GM21515 (cell line): ENCODE results near the gene TAB2.
"Not testable (repeated sequence)": the region's sequence is repeated elsewhere in the genome, so short reads cannot be mapped to it uniquely, and the experiment has no call there.

ENCODE experiments used
- ATAC-seq: cut with Tn5 transposase; IDR thresholded peaks from one replicate; pipeline ENCODE4 v1.9.1; 2021; ENCODE audit not compliant: unreplicated experiment

Gene TAB2

DNA sequence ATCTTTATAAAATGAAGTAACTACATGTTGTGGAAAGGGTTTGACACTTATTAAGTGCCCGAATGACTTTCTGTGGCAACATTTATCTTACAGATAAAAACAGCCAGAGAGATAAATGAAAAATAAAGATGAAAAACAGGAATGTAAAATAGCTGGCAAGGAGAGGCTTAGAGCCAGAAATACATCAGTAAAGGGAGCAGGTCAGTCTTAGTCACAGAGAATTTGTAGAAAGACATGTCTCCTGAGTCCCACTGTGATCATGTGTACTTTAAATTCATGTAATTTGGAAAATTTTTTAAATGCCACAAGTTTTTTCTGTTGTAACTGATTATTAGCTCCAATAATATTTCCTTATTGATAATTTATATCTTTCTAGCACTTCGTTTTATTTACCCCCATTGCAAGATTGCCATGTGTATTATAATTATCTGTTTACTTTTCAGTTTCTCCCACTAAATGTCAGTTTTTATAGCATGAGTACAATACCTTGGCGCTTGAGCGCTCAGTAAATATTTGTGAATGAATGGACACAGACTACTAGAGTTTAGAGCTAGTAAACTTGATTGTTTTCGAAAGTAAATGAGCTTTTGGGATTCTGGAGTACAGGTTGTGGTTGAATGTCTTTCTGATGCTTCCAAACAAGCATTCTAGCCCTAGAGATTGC, 15.2 kb downstream of the TAB2 start:
- ATAC-seq: no peak

DNA sequence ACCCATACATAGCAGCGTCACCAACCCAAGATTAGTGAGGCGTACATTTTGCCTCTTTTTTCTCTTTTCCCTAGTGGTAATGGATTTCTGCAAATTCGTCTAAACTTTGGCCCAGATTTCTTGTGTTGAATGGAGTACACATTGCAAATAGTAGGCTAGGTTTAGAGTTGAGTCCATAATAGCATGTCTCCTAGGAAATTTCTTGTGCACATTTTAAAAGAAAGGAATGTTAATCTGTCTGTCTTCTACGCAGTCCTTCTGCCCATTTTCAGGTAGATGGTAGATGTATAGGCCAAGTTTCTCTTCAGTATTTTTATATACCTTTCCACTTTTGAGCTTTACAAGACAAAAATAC, 15.7 kb downstream of the TAB2 start:
- ATAC-seq: no peak

DNA sequence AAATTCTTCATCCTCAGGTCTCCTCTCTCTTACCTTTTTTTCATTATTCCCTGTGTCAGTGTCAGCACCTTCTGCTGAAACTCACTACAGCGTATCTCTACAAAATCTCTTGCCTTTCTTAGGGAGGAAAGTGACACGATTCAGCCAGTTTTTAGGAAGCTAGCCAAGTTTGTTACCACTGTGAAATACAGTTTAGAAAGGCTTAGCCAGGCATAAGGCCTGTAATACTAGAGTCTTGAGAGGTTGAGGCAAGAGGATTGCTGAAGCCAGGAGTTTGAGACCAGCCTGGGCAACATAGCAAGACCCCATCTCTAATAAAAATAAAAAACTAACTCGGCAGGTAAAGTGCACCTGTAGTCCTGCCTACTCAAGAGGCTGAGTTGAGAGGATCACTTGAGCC, 16.7 kb downstream of the TAB2 start:
- no peak for ATAC-seq

DNA sequence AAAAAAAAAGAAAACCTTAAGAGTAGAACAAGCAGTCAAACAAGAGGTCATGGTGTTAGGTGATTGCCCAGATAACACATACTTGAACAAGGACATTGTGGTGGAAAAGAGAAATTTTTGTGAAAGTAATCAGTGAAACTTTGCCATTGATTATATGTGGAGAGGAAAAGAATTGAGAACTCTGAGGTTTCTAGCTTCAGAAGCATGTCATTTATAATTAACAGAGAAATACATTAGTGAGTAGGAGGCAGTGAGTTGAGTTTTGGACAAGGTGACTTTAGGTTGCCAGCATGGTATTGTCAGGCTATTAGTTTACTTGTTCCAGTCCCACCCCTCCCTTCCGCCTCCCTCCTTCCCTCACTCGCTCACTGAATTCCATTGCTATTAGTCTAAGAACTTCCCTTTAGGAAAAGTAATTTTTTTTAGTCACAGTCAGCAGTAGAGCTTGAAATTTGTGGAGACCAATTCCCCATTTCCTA, 17.2 kb downstream of the TAB2 start:
- ATAC-seq: no peak

DNA sequence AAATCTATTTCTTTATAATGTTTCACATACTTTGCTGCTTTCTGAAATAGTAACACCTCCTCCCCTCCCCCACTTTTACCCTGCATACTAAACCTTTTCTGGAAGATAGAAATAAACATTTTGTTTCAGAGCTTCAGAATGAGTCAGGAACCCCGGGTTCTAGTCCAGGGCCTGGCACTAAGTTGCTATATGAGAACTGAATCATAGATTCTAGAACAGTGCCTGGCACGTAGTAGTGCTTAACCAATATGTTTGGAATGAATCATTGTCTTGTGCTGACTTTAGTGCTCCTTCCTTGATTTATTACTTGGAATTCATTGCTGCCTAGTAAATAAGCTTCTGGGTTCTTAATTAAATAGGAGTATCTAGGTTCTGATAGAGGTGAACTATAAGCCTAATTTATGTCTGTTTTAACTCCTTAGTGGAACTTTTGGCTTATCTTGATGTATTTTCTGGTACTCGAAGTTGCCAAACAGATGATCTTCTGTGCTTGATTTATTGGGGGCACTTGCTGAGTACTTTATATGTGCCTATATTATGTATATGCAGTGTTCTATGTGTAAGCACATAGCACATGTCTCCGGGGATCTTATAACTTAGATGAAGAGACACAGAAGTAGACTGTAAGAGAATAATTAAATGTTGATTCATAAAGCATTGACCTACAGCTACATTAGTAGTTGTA, 18.6 kb downstream of the TAB2 start:
- ATAC-seq: no peak

DNA sequence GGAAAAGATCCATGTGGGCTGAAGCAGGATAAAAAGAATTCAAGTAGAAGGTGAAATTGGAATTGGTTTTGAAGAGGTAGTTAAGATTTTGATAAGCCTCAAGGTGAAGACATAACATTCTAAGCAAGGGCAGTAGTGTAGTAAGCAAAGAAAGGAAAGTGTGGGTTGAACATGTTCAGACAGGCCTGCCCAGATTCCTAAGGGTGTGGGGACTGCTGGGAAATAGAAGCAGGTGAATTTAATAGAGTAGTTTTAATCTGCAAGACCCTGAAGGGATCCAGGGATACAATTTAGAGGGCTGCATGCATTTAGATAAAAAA, 19.1 kb downstream of the TAB2 start:
- no peak for ATAC-seq

DNA sequence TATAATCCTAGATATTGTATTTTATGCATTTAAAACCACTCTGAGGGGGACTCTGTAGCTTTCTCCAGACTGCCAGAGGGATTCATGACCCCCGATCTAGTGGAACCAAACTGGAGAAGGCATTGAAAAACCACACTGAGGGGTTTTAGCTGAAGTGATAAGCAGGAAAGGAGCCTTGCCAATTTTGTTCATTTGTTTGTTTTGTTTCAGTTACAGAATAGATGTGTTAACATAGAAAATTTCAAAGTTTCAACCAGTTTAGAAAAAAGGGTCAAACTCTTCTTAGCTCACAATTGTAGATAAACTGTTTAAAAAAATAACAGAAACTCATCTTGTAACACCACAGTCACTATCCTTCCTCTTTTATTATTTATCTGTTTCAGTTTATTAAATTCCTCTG, 19.8 kb downstream of the TAB2 start:
- ATAC-seq: no peak

DNA sequence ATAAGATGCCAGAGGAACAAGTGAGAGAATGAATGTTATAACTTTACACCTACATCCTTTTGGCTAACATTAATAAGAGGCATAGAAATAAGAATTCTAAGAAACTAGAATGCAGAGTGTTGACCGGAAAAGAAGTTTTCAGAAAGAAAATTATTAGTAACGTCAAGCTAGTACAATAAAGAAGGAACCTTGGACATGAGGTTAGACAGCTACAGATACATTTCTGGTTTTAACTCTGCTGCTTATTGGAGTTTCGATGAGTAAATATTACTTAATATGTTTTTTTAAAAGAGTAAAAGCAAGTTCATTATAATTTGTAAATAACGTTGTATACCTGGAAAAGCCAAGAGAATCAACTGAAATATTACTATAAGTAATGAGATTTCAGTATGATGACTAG, 22.7 kb downstream of the TAB2 start:
- ATAC-seq: no peak

DNA sequence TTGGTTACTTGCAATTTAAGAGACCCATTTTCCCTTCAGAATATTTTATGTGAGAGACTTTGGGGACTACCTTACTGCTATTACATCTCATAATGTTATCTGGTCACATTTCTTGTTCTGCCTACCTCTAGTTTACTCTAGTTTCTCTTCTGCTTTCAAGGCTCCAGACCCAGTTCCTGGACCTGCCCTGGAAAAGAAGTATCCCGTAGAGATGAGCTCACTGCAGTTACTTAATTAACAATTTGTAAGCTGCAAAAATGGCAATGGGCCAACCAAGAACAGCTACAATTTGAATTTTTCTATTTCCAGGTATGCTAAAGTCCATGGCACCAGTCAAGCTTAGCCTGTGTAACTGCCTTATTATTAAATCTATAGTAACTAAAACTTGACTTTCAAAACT, 25.0 kb downstream of the TAB2 start:
- ATAC-seq: peak; percentile 57

DNA sequence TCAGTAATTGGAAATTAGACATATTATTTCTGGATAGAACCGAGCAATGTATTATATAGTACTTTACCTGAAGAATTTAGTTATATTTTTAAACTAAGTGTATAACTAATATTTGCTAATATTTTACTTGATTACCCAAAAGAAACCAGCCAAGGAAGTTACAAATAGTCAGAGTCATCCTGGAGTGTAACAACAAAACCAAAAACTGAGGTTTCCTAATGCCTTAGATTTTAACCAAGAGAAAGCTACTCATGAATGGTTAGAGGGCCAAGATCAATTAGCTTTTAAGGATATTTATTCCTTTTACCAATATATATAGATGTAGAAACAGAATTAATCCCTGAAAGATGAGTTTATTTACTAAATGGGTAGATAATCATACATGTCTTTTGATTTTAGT, 26.0 kb downstream of the TAB2 start:
- no peak for ATAC-seq

DNA sequence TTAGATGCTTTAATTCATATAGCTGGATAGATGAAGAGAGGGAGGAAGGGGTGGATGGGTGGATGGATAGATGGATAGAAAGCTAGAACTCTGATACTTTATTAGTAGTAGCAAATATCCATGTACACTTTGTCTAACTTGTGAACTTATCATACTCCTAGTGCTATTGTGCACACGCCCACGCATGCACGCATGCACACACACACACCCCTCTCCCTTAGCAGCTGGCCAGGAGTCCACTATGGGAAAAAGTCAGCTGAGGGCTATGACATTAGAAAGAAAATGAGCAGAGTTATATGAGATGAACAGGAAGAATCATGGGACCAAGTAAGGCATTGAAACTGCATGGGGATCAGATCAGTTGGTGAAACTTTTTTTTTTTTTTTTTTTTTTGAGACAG, 28.6 kb downstream of the TAB2 start:
- ATAC-seq: no peak

DNA sequence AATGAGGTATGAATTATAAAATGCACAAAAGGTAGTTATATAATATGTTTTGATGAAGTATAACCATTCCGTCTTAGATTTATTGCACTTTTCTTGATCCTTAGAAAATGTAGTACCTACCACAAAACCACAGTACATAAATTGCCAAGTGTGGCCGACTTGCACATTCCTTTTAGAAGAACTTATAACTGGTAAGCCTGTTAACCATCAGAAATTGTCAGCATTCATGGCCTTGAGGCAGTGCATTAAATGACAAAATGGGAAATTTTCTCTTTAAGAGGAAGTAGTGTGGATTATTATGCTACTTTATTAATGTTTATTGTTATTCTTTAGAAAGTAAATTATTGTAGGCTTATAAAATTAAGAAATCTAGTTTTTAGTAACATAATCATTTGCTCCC, 29.6 kb downstream of the TAB2 start:
- no peak for ATAC-seq

DNA sequence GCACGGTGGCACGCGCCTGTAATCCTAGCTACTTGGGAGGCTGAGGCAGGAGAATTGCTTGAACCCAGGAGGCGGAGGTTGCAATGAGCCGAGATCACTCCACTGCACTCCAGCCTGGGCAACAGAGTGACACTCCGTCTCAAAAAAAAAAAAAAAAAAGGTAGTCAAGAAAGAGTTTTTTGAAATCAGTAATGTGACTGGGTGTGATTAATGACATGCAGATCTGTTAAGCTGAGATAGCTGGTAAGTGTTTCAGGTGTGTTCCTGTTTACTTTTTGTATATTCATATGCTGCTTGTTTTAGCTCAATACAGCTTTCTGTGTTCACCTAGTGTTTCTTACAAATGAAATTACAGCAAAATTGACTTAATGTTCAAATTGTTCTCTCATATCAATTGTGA, 31.8 kb downstream of the TAB2 start:
- ATAC-seq: not testable (repeated sequence)

DNA sequence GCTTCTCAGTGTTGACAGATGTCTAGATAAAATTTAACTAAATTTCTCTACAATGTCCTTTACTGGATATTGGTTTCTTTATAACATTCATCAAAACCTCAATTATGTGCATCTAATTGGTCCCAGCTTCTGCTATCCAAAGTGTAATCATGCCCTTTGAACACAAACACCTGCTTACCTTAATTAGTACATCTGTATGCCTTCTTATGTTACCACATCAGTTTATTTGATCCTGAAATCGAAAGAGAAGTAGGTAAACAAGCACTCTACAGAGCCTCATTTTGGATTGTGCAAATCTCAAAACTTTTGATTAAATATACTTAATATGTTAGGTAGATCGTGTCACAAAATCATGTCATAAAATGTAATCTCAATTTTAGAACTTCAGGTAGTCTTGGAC, 36.5 kb downstream of the TAB2 start:
- no peak for ATAC-seq

DNA sequence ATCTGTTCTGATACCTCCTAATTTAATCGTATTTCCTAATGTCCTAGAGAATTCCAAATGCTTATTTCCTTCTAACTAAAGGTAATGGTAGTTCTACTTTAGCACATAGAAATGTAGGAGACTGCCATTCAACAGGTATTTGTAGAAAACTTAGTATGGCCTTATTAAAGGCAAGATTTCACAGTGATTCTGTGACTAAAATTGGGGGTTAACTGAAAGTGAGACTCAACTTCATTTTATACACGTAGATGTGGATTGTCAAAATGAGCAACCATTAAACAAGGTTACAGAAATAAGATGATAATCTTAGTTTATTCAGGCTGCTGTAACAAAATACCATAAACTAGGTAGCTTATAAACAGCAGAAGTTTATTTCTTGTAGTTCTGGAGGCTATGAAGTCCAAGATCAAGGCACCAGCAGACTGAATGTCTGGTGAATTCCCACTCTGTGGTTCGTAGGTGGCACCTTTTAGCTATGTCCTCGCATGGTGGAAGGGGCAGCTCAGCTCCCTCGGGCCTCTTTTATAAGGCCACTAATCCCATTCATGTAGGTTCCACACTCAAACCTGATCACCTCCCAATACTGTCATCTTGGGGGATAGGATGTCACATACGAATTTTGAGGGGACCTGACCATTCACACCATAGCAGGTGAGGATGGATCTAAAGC, 38.7 kb downstream of the TAB2 start:
- no peak for ATAC-seq

DNA sequence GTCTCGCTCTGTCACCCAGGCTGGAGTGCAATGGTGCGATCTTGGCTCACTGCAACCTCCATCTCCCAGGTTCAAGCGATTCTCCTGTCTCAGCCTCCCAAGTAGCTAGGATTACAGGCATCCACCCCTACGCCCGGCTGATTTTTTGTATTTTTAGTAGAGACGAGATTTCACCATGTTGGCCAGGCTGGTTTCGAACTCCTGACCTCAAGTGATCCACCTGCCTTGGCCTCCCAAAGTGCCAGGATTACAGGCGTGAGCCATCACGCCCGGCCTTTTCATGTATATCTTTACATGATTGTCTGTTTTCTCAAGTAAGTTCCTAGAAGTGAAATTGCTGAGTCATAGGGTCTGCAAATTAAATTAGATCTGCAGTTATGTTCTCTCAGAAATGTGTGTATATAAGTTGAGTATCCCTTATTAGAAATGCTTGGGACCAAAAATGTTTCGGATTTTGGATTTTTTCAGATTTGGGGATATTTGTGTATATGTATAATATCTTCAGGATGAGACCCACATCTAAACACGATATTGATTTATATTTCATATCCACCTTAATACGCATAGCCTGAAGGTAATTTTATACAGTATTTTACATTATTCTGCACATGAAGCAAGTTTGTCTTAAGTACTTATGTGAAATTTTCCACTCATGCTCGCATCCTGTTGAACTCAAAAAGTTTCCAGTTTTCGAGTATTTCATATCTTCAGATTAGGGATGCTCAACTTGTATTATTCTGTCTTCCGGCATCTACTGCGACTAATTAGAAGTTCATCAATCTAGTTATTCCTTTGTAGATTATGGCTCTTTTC, 40.4 kb downstream of the TAB2 start:
- ATAC-seq: no peak

DNA sequence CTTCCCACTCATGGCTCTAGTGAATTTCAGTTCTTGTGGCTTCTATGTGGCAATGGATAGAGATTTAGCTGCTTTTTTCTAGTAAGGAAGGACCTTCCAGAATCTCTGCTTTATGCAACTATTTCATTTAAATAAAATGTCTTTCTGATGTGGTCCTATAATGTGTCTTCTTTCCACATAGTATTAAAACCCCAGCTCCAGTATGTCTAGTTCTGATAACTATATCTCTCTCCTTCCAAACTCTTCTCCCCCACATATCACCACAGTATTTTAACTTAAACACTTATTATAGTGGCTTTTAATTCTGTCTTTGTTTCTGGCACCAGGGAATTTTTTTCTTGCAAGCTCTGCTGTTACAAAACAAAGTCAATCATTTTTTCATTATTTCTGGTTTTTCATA, 41.9 kb downstream of the TAB2 start:
- ATAC-seq: no peak

DNA sequence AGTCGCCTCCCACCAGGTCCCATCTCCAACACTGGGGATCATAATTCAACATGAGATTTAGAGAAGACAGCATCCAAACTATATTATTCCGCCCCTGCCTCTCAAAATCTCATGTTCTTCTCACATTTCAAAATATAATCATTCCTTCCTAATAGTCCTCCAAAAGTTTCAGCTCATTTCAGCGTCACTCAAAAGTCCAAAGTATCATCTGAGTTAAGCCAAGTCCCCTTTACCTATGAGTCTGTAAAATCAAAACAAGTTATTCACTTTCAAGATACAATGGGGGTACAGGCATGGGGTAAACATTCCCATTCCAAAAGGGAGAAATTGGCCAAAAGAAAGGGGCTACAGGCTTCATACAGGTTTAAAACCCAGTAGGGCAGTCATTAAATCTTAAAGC, 43.0 kb downstream of the TAB2 start:
- no peak for ATAC-seq

DNA sequence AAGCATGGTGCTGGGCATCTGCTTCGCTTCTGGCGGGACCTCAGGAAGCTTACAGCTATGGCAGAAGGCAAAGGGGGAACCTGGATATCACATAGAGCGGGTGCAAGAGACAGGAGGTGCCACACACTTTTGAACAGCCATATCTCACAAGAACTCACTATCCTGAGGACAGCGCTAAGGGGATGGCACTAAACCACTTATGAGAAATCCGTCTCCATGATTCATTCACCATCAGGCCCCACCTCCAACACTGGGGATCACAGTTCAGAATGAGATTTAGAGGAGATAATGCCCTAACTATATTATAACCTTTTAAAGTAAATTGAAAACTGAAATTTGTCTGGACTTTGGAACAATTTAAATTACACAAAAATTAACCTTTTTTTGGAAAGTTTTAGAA, 44.8 kb downstream of the TAB2 start:
- ATAC-seq: no peak

DNA sequence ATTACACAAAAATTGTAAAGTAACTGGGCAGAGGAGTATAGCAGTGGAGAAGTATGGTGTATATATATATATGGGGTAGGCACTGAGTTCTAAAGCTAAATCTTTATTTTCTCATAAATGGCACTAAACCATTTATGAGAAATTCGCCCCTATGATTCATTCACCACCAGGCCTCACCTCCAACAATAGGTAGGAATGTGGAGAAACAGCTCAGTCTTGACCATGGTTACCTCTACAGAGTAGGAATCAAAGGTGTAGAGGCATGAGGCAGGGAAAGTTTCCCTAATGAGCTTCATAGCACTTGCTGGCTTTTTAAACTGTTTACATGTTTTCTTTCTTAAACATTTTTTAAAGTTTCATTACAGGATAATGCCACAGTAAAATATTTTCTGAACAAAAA, 45.6 kb downstream of the TAB2 start:
- no peak for ATAC-seq

DNA sequence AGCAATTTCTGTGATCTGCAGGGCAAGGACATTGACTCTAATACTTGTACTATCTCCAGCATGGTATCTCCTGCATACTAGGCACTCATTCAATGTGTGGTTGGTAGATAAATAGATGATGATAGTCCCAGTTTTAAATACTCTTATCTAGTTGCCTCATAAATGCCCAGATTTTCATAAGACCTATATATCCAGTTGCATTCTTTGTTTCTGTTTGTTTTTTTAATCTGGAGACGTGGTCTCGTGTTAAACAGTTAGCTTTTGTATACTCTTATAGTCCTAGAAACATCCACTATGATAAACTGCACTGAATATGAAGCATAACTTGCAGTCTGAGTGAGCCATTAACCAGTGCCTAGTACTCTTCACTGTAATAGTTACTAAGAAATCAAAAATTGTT, 47.0 kb downstream of the TAB2 start:
- ATAC-seq: no peak

DNA sequence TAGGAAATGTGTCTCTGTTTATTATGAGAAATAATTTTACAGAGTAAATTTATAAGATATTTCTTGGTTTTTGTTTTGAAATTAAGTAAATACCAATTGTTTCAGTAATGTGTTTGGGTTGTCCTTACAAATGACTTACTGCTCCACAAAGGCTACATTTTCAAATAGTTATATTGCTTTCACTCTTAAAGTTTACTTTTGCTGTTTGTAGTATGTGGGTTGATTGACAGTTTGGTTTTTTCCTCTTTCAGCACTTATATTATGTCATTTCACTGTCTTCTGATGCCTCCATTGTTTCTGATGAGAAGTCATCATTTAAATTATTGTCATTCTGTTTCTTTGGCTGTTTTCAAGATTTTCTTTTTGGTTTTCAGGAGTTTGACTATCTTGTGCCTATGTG, 47.7 kb downstream of the TAB2 start:
- no peak for ATAC-seq
